Activated CD8-positive, alpha-beta memory T cell treated with anti-CD3 and anti-CD28 coated beads for 48 hours (primary cell): ENCODE data around the gene SRC.

Experiments used
- DNase-seq, 3 experiments: peaks; one replicate each; pipeline ENCODE4 v3.0.0-alpha.2; 2020; ENCODE audit warnings: low read depth in 2 of 3, low spot score in 2 of 3

The SRC gene

DNA sequence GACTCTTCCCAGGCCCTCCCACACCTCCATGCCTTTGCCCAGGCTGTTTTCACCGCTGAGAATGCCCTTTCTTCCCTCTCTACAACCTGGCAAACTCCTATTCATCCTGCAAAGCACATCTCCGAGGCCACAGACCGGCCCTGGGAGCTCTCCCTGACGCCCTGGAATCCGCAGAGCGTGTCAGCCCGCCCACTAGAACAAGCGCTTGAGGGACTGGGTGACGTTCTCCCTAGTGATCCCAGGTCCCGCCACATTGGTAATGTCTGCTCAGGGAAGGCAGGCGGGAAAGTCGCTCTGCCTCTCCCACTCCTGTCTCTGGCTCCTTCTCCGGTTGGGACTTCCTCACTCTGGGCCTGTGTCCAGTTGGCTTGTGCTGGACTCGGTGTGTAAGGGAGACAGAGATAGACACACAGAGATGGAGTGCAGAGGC, 61.6 kb downstream of the SRC start:
- no peak for DNase-seq

DNA sequence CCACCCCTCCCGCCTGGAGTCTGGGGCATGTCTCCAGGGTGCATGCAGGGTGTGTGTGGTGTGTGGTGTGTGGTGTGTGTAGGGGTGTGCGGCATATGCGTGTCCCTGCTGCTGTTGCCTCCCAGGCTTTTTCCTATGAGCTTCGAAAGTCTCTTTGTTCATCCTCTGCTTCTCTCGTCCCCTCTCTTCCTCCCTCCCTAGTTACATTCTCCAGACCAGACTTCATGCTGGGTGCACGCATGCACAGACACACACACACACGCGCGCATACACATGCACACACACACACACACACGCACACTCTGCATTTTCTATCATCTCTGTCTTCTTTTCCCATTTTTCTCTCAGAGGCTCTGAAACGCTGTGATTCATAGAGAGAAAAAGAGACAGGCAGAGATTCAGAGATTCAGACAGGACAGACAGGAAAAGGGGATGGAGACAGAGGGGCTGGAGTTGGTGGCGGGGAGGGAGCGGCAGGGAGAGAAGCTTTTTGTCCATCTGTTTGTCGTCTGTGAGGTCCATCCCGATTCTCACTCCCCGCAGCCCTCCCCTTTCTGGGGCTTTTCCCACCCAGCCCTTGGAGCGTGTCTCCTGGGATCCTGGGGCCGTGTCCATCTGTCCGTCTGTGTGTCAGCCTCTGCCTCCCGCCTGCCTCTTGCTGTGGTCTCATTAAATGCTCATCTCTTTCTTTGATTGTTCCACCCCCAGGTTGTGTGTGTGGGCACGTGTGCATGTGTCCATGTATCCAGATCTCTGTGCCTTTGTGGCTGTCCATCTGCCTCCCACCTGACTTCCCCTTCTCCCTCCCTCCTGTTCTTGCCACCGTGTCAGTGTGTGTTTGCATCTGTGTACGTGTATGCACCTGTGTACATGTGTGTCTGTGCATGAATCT, 62.6 kb downstream of the SRC start:
- no peak for DNase-seq

DNA sequence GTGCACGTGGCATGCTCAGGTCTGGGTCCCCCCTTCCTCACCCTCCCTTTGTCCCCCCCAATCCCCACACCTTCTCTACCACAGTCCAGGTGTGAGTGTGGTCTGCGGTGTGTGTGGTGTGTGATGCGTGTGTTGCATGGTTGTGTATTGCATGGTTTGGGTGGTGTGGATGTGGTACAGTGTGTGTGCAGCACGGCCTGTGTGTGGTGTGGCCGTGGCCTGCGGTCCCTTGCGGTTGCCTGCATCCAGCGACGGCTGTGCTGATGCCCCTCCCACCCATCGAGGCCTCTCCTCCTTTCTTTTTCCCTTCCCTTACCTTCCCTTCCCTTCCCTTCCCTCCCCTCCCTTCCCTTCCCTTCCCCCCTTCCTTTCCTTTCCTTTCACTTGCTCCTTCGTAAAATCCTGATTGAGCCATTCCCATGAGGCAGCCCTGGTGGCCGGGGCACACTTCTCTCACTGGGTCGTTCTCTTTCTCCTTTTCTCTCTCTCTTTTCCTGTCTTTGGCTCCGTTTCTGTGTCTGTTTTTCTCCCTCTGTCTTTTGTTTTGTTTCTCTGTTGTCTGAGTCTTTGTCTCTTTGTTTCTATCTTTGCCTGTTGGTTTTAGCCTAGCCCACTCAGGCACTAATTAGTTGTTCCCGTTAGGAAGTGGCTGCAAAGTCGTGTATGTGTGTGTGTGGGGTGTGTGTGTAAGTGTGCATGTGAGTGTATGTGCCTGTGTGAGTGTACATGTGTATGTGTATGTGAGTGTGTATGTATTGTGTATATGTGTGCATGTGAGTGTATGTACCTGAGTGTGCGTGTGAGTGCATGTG, 65.7 kb downstream of the SRC start:
- DNase-seq: no peak

DNA sequence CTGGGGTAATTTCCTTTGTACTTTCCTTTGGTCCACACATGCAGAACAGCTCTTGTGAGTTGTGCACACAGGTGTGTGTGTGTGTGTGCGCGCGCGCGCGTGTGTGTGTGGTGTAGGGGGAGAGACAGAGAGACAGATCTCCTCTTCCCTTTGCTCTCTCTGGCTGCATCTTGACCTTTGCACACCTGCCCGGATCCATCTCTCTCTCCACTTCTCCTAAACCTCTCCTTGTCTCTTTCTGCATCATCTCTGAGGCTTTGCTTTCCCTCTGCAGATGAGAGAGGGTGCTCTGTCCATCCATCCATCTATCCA, 67.0 kb downstream of the SRC start:
- DNase-seq: no peak

DNA sequence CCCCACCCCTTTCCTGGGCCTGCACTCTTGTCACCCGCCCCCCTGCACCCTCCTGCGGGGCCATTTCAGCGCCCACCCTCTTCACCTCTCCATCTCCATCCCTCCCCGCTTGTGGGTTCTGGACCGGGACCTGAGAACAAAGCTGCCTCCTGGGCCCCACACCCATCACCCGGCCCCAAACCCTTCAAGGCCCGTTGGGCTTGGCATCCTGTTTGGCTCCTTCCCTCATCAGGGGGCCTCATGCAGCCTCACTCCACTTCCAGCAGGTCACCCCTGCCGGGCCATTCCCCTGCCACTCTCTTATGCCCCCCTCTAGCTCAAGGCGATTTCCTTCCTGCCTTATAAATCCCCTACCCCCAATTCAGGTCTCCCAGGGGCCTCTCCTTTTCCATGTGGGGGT, 67.4 kb downstream of the SRC start:
- DNase-seq: no peak

DNA sequence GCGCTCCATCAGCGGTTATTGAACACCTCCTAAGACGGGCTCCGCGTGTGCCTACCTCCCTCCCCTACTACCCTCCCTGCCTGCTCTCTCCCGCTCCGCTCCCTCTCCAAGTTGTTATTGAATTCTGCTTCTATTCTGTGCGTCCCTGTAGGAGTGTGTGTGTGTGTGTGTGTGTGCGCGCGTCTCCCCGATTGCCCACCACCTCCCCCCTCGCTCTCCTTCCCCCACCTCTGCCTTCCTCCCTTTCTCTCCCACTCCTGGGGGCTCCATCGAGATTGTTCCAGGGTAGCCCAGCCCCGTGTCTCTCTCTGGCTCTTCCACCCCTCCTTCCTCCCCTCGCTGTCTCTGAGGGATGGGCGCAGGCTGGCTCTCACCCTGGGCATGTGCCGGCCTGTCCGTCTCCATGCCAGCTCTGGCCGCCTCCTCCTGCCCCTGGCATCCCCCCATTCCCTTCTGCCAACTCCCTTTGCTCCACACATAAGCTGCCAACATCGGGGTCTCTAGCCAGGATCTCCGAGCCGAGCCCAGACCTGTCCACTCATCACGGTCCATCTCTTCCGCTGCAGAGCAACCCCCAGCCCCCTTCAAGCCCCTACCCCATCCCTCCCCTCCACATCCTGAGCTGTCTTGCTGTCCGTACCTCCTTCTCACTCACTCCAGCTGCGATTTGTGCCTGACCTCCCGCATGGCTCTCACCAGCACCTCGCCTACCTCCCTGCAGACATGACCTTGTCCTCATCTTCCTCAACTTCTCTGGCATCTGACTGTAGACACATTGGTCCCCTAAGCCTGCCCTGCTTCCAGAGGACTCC, 68.5 kb downstream of the SRC start:
- no peak for DNase-seq

DNA sequence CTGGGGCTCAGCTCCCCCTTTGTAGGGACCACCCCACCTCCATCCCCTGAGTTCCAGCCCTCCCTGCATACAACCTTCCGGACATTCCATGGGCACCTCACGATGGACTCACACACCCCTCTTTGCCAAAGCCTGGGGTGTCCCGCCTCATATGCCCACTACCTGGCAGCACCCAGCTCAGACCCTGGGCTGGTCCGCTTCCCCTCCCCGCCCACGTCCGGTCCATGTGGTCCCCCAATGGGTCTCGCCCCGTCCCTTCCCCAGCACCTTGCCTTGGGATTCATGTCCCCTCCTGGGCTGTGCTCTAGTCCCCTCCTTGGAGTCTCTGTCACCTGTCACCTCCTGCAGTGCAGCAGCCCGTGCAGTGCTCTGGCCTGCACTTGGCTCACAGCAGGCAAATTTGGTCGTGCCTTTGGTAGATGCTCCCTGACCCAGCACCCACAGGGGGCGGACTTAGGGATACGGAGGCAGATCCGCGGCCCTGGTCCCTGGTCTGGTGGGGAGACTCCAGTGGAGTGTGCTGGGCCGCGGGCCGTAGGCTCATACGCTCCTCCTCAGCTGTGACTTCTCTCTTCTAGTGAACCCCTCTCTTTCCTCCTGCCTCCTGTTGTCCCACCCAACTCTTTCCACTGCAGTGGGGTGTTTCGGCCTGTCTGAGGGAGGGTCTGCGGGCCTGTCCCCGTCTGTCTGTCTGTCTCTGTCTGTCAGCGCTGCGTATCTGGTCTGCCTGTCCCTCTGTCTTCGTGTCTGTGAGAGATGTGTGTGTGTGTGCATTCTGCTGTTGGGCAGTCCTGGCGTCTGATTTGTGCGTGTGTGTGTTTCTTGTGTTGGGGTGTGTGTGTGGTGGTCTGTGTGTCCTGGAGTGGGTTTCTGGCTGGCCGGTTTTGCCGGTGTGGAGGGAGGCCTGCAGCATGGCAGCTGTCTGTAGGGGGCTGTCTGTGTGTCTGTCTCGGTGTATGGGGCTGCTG, 69.5 kb downstream of the SRC start:
- no peak for DNase-seq

DNA sequence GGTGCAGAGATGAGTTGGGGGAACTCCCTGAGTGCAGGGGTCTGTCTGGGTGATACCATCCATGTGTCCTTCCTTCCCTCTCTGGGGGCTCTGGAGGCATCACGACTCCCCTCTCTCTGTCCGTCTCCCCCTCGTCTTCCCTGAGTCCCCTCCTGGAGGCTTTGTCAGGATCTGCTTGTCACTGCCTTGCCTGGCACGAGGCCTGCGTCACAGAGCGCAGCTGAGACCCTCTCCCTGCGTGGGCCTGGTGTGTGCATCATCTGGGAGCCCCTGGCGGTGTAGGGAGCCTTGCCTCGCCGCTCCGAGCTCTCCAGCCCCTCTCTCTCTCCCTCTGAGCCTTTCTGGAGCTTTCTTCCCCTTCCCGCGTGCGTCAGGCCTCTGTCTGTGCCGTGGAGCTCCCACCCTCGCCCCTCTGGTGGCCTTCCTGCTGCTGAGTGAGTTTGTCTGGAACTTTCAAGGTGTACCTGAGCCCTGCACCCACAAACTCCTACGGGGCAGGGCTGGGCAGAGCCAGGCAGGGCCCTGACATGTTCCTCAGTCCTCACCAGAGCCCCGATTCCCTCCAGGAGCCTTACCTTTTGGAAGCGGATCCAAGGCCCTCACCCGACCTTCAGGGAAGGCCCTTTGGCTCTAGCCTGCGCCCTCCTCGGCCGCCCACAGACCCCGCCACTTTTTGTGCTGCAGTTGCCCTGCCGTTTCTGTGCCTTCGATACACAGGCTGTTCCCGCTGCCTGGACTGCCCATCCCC, 70.3 kb downstream of the SRC start:
- DNase-seq: no peak

DNA sequence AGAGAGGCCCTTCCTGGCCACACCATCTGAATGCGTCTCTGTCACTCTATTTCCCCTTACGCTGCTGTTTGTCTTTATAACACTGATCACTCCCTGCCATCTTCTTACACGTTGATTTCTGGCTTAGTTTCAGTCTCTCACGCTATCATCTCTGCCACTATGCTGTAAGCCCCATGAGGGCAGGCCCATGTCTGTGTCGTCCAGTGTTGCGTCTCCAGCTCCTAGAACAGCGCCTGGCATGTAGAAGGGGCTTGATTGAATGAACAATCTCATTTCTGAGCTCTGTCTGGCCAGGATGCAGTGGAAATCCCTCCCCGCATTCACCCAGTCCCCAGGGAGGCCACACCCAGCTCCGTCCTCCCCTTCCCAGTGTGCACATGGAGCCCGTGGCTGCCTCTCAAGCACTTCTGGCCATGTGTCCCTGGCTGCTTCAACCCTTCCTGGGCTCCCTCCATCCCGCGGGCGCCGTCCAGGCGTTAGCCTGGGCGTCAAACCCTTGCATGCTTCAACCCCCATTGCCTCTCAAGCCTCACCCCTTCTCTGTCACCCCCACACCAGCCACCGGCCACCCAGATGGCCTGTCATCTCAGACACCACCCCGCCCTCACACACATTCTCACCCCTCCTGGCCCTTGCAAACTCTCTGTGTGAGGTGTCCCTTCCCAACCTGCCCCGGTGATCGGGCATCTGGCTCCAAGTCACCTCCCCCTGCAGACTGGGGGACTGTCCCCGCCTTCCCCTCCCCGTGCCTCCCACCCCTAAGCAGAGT, 71.1 kb downstream of the SRC start:
- DNase-seq: no peak

DNA sequence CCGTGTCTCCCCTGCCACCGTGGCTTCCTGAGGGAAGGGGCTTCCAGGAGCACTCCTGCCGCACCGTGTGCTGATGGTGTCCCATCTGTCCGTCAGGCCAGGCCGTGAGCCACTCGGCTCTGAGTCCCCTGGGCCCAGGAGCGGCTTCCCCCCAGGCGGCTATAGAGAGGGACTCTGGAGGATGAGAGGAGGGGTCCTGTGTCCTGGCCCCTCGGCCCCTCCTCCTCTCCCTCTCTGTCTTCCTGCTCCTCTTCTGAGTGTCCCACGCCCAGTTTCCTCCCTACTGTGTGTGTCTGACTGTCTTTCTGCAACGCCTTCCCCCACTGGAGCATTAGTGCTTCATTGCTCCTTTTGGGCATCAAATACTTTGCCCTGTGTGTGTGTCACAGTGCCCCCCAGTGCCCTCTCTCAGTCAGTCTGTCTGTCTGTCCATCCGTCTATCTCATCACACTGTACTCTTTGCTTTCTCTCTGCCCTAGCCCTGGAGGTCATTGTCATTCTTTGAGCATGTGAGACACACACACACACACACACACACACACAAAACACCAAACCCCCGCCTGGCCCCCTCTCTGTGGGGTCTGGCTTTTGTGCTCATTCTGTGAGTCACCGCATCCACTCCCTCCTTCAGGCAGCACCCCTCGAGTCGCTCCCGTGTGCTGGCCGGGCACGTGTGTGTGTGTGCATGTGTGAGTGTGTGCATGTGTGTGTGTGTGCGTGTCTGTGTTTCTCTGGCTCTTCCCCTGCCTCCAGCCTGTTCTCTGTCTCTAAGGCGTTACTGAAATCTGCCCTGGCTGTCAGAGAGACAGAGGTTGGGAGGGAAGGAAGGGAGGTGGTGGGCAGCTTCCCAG, 71.9 kb downstream of the SRC start:
- DNase-seq: no peak

DNA sequence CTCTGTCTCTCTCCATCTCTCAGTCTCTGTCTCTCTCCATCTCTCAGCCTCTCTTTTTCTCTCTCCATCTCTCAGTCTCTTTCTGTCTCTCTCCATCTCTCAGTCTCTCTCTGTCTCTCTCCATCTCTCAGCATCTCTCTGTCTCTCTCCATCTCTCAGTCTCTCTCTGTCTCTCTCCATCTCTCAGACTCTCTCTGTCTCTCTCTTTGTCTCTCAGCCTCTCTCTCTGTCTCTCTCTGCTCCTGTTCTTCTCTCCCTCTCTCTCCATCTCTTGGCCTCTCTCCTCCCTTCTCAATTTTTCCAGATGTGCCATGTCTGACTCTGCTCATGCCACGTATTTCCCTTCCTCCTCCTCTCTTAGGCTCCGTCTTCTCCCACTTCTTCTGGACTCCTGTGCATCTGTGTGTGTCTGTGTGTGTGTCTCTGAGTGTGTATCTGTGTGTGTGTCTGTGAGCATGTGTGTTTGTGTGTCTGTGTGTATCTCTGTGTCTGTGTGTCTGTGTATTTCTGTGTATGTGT, 72.7 kb downstream of the SRC start:
- no peak for DNase-seq

DNA sequence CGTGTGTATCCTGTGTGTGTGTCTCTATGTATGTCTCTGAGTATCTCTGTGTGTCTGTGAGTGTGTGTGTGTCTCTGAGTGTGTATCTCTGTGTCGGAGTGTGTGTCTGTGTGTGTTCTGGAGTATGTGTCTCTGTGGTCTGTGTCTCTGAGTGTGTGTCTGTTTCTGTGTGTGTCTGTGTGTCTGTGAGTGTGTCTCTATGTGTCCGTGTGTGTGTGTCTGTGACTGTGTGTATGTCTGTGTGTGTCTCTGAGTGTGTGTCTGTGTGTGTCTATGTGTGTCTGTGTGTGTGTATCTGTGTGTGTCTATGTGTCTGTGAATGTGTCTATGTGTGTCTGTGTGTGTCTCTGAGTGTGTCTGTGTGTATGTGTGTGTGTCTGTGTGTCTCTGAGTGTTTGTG, 73.4 kb downstream of the SRC start:
- DNase-seq: no peak

DNA sequence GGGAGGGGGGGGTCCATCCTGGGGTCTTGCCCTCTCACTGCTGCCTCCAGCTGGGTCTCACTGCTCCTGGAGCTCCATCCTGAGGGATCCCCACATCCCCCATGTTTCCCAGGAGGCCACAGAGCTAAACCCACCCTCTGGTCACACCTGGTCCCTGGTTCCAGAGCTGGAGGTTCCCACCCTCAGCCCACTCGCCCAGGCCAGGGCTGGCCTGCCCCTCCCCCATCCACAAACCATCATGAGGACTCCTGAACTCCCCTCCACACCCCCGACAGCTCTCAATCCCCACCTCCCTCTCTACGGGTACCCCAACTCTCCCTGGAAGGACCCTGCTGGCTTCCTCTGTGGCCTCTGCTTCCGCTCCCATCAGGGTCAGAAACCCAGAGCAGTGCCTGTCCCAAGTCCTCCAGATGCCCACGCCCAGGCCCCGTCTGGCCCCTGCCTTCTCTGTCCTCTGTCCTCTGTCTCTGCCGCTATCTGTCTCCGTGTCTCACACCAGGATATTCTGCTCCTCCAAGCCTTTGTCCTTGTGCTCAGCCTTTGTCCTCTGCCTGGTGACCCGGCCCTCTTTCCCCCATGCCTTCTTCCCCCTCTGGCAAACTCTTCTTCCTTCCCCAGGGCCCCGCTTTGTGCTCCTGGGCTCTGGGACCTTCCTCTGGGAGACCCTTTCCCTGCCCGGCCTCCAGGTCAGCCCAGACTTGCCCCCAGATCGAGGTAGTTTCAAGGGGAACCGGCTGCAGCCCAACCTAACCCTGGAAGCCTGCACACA, 74.0 kb downstream of the SRC start:
- no peak for DNase-seq

DNA sequence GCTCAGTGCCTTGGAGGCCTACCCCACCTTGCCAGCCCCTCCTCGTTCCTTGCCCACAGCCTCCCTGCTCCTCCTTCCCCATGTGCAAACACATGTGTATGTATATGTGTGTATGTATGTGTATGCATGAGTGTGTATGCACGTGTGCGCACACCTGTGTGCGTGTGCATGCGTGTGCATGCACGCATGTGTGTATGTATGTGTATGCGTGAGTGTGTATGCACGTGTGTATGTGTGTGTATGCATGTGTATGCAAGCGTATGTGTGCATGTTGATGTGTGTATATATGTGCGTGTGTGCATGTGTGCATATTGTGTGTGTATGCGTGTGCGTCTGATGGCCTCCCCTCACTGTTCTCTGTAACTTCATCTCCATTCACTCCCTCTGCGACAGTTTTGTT, 74.7 kb downstream of the SRC start:
- no peak for DNase-seq

DNA sequence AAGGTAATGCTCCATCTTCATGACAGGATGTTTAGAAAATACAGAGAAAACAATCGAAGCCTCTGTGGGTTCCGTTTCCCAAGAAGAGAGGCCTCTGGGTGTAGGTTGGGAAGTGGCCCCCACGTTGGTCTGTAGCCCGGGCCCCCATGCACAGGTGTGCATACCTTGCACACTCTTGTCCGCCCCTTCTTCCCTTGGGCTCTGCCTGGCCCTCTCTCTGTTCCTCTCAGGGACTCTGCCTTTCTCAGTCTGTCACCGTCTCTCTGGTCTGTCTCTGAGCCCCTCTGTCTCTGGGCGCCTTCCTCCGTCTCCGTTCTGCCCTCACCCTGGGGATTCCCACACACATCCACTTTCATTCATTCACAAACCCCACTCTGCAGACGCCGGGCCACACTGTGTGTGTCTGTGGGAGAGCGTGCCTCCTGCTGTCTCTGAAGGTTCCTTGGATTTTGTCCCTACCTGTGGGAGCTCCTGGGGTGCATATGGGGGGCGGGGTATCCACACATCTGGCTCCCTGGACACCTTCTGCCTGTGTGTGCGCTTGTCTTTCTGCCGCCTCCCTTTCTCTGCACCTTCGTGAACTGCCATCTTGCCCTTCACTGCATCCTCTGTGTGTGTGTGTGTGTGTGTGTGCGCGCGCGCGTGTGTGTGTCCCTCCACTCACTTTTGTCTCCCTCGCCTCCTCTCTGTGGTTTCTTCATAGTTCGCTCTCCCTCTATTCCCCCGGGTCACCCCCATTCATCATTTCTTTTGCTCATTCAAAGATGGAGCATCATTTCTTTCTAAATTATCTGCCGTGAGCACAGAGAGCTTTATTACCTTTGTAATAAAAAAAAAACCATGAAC, 75.3 kb downstream of the SRC start:
- DNase-seq: no peak

DNA sequence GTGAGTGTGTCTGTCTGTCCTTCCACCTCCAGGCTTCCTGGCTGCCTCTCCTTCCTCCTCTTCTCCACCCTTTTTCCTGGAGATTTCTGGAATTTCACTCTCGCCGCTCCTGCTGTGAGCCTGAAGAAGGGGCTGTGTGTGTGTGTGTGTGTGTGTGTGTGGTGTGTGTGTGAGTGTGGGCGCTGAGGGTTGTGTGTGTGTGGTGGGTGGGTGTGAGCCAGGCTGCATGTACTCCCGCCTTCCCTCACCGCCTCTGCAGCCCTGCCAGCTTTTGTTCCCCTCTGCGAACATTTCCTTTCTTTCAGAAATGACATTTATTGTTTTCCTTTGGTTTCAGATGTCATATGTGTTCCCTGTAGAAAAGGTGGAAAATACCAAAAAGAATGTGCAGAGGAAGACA, 76.0 kb downstream of the SRC start:
- no peak for DNase-seq
